GM18861 (cell line): ENCODE data around the gene PTPDC1.
"Not testable (repeated sequence)": the region's sequence is repeated elsewhere in the genome, so short reads cannot be mapped to it uniquely, and the experiment has no call there.

Source experiments
- ATAC-seq: cut with Tn5 transposase; IDR thresholded peaks from one replicate; pipeline ENCODE4 v1.9.1; 2021; ENCODE audit not compliant: unreplicated experiment

PTPDC1 gene

DNA sequence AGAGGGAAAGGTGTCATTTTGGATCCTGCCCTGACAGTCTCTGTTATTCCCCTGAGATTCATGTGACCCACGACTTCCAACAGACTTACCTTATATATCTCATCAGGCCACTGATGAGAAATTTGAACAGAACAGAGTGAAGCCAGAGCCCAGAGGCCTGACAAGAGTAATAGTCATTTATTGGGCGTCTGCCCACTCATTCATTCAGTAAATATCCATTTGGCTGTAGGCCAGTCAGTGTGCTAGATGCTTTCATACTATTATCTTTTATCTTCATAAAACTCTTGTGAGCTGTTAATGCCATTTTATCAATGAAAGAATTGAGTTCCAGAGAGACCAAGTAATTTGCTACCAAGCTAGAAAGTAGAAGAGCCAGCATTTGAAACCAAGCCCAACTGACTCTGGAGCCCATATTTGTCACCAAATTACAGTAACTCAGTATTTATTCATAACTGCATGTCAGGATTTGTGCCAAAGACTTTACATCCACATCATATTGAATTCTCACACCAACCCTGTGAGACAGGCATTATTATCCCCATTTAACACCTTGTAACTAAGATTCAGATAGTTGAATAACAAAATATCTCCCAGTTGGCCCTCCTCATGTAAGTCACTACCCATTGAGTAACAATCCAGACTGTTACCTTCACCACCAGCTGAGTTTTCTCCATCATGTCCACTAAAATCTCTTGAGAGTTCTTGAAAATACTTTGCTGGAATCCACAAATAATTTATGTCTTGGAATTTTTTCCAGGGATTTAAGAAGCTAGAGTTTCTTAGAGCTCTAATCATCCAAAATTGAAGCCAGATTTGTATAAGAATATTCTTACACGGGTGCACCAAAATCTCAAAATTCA lies 2.5 kb downstream of the PTPDC1 start:
- no peak for ATAC-seq

DNA sequence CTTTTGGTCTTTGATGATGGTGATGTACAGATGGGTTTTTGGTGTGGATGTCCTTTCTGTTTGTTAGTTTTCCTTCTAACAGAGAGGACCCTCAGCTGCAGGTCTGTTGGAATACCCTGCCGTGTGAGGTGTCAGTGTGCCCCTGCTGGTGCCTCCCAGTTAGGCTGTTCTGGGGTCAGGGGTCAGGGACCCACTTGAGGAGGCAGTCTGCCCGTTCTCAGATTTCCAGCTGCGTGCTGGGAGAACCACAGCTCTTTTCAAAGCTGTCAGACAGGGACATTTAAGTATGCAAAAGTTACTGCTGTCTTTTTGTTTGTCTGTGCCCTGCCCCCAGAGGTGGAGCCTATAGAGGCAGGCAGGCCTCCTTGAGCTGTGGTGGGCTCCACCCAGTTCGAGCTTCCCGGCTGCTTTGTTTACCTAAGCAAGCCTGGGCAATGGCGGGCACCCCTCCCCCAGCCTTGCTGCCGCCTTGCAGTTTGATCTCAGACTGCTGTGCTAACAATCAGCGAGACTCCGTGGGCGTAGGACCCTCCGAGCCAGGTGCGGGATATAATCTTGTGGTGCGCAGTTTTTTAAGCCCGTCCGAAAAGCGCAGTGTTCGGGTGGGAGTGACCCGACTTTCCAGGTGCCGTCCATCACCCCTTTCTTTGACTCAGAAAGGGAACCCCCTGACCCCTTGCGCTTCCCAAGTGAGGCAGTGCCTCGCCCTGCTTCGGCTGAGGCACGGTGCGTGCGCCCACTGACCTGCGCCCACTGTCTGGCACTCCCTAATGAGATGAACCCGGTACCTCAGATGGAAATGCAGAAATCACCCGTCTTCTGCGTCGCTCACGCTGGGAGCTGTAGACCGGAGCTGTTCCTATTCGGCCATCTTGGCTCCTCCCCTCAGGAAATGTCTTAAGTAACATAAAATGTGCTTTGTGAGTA lies 10.2 kb downstream of the PTPDC1 start:
- not testable (repeated sequence) for ATAC-seq

DNA sequence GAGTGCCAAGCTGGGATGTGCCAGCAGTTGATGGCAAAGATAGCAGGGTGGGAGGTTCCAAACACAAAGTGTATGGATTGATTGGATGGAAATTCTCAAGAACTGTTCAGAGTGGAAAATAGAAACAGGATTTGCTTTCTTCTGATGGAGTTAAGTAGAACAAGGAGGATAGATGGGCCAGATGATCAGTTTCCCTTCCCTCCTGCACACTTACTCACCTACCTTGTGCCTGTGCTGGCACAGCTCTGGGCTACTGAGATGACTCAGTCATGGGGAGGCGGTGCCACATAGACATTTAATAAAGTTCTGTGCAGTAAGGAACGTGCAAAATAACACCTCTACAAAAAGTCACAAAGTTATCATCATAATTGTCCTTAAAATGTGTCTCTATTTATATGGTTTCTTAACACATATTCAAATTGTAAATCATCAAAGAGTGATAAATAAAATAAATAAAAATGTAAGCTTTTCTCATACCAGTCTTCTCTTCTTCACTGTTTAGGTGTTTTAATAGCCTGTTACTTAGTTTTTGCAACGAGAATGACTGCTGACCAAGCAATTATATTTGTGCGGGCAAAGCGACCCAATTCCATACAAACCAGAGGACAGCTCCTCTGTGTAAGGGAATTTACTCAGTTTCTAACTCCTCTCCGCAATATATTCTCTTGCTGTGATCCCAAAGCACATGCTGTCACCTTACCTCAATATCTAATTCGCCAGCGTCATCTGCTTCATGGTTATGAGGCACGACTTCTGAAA lies 12.7 kb downstream of the PTPDC1 start:
- ATAC-seq: no peak

DNA sequence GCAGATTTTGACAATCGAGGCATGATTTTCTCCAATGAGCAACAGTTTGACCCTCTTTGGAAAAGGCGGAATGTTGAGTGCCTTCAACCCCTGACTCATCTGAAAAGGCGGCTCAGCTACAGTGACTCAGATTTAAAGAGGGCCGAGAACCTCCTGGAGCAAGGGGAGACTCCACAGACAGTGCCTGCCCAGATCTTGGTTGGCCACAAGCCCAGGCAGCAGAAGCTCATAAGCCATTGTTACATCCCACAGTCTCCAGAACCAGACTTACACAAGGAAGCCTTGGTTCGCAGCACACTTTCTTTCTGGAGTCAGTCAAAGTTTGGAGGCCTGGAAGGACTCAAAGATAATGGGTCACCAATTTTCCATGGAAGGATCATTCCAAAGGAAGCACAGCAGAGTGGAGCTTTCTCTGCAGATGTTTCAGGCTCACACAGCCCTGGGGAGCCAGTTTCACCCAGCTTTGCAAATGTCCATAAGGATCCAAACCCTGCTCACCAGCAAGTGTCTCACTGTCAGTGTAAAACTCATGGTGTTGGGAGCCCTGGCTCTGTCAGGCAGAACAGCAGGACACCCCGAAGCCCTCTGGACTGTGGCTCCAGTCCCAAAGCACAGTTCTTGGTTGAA lies 13.6 kb downstream of the PTPDC1 start:
- ATAC-seq: no peak

DNA sequence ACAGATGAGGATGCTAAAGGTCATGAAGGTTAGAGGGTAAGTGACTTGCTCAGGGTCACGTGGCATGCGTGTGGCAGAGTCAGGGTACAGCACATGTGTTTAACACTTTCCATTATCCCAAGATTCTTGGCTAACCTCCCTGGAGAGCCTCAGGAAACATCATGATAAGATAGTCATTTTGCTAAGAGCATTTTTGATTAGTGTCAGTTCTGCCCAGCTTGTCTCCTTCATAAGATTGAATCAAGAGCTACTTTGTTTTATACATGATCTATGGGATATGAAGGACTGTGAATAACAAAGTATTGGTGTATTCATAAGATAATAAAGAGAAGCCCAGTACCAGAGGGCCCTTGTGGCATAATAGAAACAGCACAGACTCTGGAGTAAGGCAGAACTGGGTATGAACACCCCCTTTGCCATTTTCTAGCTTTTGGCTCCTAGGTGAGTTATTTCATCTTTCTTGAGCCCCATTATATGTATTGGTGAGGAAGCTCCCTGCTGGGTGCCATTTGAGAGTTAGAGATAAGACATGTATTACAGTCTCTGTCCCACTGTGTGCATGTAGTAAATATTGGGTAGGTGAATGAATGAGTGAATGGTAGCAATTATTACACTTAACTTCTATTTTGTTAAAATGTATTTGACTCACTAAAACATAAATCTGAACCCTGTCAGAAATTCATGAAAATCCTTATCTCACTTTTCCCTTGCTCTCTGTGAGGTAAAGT lies 16.1 kb downstream of the PTPDC1 start:
- ATAC-seq: no peak

DNA sequence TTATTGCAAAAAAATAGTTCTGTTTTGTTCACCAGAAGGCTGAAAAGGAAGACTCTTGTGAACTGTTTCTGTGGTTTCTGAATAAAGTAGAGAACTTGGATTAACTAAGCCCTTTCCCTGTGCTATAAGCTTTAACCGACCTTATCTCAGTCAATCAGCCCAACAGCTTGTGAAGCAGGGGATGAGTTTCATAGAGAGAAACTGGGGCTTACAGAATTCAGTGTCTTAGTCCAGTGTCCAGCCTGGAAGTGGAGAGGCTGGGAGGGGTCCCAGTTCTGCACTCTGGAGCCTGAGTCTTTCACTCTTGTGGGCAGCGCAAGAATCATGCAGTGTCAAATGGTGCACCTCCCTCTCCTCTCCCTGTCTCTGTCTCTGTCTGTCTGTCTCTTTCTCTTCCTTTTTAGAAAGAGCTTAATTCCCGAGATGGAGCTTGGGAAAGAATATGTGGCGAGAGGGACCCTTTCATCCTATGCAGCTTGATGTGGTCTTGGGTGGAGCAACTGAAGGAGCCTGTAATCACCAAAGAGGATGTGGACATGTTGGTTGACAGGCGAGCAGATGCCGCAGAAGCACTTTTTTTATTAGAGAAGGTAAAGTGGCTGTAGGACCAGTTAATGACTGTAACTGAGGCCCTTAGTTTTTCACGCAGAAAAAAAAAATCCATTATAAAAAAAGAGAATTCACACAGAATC lies 17.0 kb downstream of the PTPDC1 start:
- ATAC-seq: no peak

DNA sequence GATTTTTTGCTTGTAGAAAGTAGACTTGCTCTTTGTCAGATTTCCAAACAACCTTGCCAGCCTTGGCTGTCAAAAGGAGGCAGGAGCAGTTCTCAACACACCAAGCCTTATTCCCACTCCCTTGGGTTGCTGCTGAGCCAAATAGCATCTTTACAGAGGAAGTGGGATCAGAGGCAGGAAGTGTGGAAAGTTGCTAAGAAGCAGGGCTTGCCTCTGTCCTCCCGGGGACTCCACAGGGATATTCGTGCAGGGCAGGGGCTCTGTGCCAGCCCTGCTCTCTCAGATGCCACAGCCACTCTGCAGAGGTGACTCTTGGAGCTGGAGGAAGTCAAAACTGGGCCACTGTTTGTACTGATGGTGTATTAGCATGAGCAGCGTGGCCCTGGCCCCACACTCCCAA lies 24.3 kb downstream of the PTPDC1 start:
- no peak for ATAC-seq

DNA sequence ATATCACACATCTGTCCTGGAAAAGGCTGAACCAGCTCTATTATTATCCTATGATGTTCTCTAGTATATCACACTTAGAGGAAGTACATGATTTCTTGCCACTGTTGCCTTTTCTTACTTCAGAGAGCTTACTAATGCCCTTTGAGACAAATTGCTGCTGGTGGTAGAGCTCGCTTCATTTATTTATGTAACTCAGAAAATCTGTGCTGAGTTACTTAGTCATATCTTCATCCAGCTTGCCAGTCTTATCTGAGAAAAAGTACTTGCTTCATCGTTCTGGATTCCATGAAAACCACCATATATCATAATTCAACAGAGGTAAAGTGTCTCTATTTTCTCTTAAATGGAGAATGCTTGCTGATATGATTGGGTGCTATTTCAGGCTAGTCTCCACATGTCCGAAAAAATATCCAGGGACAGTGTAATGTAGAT lies 26.6 kb downstream of the PTPDC1 start:
- ATAC-seq: no peak

DNA sequence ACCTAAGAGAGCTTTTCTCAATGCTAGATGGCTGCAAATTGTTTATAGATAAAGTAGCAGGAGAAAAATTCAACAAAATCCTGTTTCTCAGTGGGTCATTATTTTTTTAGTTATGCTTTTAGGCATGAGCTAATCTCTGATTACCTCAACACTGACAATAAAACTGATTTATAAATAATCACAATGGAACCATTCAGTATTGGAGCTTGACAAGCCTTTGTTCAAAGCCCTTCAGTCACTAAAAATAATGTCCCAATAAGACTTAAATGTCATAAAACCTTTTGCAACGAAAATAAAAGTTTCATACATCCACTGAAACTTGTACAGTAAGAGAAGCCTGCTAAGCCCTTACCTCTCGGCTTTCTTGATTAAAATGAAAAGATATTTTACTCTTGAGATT lies 27.2 kb downstream of the PTPDC1 start:
- ATAC-seq: no peak

DNA sequence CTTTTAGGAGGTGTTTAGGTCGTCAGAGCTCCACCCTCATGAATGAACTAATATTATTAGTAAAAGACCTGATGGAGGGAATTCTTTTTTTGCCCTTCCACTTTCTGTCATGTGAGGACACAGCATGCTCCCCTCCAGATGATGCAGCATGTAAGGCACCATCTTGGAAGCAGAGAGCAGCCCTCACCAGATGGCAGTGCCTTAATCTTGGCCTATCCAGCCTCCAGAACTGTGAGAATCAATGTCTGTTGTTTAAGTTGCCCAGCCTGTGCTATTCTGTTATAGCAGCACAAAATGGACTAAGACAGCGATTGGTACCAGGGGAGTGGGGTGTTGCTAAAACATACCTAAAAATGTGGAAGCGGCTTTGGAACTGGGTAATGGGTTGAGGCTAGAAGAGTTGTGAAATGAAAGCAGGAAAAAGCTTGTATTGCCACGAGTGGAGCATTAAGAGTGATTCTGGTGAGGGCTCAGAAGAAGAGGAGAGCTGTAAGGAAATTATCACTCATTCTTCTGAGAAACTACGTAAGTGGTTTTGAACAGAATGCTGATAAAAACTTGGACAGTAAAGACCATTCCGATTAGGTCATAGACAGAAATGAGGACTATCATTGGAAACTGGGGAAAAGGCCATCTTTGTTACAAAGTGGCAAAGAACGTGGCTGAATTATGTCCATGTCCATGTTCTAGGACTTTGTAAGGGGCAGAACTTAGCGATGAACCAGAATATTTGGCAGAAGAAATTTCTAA lies 28.6 kb downstream of the PTPDC1 start:
- ATAC-seq: no peak

DNA sequence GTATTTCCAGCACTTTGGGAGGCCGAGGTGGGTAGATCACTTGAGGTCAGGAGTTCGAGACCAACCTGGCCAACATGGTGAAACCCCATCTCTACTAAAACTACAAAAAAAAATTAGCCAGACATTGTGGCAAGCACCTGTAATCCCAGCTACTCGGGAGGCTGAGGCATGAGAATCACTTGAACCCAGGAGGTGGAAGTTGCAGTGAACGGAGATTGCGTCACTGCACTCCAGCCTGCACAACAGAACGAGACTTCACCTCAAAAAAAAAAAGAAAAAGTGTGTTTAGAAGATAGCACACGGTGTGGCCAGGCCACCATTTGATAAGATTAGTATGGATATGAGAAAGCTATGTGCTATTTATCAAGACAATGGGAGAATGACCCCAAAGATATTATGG lies 35.8 kb downstream of the PTPDC1 start:
- not testable (repeated sequence) for ATAC-seq

DNA sequence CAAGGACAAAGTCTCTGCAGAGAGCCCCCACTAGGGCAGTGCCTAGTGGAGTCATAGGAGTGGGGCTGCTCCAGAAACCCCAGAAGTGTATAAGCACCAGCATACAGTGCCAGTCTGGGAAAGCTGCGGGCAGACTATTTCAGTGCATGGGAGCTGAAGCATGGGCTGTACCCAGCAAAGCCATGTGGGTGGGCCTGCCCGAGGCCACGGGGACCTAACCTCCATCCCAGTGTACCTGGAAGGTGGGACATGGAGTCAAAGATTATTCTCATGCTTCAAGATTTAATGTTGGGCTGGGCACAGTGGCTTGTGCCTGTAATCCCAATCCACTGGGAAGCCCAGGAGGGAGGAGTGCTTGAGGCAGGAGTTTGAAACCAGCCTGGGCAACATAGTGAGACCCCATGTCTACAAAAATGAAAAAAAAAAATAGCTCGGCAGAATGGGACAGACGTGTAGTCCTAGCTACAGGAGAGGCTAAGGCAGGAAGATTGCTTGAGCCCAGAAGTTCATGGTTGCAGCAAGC lies 36.7 kb downstream of the PTPDC1 start:
- no peak for ATAC-seq

DNA sequence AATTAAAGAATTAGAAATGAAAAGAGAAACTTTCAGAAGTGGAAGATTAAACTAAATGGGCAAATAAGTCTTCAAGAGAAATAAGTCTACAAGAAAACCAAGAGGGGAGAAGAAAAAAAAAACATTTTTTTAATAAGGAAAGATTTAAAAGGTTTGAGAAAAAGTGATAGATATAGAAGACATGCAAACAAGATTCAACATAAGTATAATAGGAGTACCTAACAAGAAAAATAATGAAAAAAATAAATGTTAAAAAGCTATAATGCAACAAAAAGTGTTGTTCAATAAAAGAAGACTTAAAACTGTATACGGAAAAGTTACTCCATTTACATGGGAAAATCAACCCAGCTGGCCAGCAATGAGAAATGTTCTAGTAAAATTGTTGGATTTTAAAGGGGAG lies 42.6 kb downstream of the PTPDC1 start:
- no peak for ATAC-seq

DNA sequence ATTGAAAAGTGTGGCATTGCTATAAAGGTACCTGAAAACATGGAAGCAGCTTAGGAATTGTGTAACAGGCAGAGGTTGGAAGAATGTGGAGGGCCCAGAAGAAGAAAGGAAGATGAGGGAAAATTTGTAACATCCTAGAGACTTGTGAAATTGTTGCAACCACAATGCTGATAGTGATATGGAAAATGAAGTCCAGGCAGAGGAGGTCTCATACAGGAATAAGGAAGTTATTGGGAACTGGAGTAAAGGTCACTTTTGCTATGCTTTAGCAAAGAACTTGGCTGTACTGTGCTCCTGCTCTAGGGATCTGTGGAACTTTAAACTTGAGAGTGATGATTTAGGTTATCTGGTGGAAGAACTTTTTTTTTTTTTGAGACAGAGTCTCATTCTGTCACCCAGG lies 43.5 kb downstream of the PTPDC1 start:
- no peak for ATAC-seq

DNA sequence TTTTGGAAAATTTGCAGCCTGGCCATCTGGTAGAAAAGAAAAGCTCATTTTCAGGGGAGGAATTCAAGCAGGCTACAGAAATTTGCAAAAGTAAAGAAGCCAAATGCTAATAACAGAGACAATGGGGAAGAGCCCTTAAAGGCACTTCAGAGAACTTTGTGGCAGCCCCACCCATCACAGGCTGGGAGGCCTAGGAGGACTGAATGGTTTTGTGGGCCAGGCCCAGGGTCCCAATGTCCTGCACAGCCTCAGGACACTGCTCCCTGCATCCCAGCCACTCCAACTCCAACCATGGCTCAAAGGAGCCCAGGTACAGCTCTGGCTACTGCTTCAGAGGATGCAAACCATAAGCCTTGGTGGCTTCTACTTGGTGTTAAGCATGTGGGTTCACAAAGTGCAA lies 44.3 kb downstream of the PTPDC1 start:
- ATAC-seq: no peak

DNA sequence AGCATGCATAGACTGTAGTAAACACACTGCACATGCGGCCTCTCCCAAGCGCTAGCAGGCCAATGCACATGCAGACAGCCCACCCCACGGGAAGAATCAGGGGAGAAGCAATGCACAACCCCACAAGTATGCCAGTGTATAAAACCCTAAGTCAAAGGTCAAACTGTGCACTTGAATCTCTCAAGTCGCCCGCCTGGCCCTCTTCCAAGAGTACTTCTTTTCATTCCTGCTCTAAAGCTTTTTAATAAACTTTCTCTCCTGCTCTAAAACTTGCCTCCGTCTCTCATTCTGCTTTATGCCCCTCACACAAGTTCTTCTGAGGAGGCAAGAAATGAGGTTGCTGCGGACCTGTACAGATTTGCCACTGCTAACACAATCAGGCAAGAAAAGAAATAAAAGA lies 50.4 kb downstream of the PTPDC1 start:
- ATAC-seq: no peak

DNA sequence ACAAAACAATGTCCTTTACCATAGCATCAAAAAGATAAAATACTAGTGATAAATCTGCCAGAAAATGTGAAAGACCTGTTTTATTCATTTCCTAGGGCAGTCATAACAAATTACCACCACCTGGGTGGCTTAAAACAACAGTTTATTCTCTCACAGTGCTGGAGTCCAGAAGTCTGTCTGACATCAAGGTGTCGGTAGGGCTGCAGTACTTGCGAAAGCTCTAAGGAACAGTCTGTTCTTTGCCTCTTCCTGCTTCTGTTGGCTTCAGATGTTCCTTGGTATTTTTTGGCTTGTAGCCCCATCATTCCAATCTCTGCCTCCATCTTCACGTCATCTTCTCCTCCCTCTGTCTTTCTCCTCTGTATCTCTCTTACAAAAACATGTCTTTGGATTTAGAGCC lies 51.0 kb downstream of the PTPDC1 start:
- no peak for ATAC-seq

DNA sequence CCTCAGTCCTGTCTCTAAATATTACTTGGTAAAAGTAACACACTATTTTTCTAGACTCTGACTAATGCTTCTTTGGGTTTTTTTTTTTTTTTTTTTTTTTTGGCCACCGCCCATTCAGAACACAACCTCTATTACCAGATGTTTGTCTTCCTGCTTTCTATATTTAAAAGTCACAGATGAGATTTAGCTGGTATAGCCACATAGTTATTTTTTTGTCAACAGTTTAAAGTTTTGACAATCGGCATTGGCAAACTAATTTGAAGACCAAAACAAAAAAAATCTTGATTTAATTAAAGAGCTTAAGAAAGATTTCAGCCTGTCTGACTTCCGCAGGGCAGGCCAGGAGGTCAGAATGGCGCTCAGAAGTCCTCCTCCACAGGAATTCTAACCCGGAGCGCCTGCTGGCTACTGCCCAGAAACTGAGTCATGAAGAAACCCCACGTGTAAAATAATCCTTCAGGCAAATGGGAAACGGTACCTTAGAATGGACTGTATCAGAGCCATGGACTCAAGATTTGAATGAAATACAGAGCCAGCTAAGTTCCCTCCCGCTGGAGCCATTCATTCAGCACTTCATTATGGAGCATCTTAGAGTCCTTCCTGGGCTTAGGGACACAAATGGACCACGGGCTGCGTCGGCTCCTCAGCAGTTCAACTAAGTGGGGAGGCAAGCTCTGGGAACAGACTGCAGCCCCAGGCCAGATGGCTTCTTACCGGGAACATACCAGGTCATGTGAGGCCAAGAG lies 55.6 kb downstream of the PTPDC1 start:
- ATAC-seq: no peak
